NB4 (cell line): Measurements from ENCODE around the gene APMAP.

Source experiments
- CTCF ChIP-seq: IDR thresholded peaks from one replicate; pipeline ENCODE4 v1.5.1; 2012; ENCODE audit warnings: low read depth, low read length
- MYC ChIP-seq: IDR thresholded peaks from 2 replicates; pipeline ENCODE4 v1.6.1; 2011; ENCODE audit warnings: low read depth, low read length
- POLR2A ChIP-seq: IDR thresholded peaks from 2 replicates; pipeline ENCODE4 v1.6.1; 2011; ENCODE audit warnings: mild to moderate bottlenecking; ENCODE audit not compliant: insufficient read length; ENCODE audit errors: extremely low read depth
- TF ChIP-seq, protein P1 (sequence below): IDR thresholded peaks from 2 replicates; pipeline ENCODE4 v1.6.1; 2011; ENCODE audit warnings: low read depth, low read length

DNA sequence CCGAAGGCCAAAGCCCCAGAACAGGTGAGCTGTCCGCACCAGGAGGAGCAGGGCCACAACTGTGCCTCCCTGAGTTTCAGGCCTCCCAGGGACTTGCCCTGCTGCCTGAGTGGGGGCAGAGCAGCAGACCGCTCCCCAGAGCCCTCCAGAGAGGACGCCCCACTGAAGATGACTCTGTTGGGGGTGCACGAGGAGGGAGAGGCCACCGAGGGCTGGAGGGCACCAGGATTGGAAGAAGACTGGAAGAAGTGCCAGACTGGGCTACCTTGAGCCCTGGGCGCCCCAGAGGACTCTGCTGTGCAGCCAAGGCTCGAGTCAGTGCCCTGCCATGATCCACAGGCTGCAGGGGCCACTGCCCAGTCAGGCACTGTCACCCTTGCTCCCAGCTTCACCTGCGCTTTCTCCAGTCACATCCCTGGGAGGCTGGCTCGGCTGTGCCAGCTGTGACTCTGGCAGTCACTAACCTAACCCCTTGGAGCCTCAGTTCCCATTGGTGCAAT is 32.2 kb downstream of the APMAP start:
- TF ChIP-seq CTCF (no peak), POLR2A (no peak), MYC (no peak)
- TF ChIP-seq, protein P1, sequence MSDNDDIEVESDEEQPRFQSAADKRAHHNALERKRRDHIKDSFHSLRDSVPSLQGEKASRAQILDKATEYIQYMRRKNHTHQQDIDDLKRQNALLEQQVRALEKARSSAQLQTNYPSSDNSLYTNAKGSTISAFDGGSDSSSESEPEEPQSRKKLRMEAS = no peak
